Measurements from ENCODE around the gene LRRC26. TPM values are rescaled to one million over a fixed set of nuclear protein-coding genes. Genes with fewer than 3 reads are reported as not detected.
"Not testable (repeated sequence)": the region's sequence is repeated elsewhere in the genome, so short reads cannot be mapped to it uniquely, and the experiment has no call there.

Gene LRRC26
- total RNA-seq, 1 experiment from 2014 or later = 0.40 TPM

- H3K9ac ChIP-seq (ENCODE audit: low read length) = no peak overlapping the region
- H3K27me3 ChIP-seq (ENCODE audit: low read length) = peaks cover 10% of the 10 kb centered on the region; the same call in 1 of the 2 replicates
- no peaks in the 10 kb centered on the region for H3K4me1 ChIP-seq (ENCODE audit: insufficient read depth, low read length)
- ChIA-PET POLR2A (ENCODE audit: unreplicated experiment) (no interaction called here), CTCF (no interaction called here)
- BruUV-seq (replicated peaks) = no TSS peak
- no peaks in the 10 kb centered on the region for H3K9me2 ChIP-seq (replicated peaks; ENCODE audit: low read length)
- no peak overlapping the region for H2AFZ ChIP-seq (ENCODE audit: low read length)
- H3K27ac ChIP-seq (ENCODE audit: low read length) = no peak overlapping the region
- H3K9me3 ChIP-seq (ENCODE audit: low read length) = no peaks in the 10 kb centered on the region
- DNase-seq (no peak), ATAC-seq (no peak)
- H3K4me3 ChIP-seq (ENCODE audit: low read length) = no peak overlapping the region
- intact Hi-C loops (cut with micrococcal nuclease) = no loop called here
- TF ChIP-seq EZH2phosphoT487 (IDR thresholded peaks at IDR 0.05; ENCODE audit: borderline replicate concordance, low read length) (no peak), EZH2 (IDR thresholded peaks at IDR 0.05; ENCODE audit: low read length, unreplicated experiment) (no peak)
- TF ChIP-seq, protein P1, sequence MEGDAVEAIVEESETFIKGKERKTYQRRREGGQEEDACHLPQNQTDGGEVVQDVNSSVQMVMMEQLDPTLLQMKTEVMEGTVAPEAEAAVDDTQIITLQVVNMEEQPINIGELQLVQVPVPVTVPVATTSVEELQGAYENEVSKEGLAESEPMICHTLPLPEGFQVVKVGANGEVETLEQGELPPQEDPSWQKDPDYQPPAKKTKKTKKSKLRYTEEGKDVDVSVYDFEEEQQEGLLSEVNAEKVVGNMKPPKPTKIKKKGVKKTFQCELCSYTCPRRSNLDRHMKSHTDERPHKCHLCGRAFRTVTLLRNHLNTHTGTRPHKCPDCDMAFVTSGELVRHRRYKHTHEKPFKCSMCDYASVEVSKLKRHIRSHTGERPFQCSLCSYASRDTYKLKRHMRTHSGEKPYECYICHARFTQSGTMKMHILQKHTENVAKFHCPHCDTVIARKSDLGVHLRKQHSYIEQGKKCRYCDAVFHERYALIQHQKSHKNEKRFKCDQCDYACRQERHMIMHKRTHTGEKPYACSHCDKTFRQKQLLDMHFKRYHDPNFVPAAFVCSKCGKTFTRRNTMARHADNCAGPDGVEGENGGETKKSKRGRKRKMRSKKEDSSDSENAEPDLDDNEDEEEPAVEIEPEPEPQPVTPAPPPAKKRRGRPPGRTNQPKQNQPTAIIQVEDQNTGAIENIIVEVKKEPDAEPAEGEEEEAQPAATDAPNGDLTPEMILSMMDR (conservative IDR thresholded peaks at IDR 0.05; ENCODE audit: low read depth, low read length) = no peak
- no peaks in the 10 kb centered on the region for H3K79me2 ChIP-seq (ENCODE audit: low read length)
- no peak overlapping the region for H3K4me2 ChIP-seq (ENCODE audit: low read length)
- no peaks in the 10 kb centered on the region for H3F3A ChIP-seq (ENCODE audit: low read length, unreplicated experiment)
- H3K36me3 ChIP-seq (ENCODE audit: low read depth, low read length) = no peaks in the 10 kb centered on the region
- no peaks in the 10 kb centered on the region for H4K20me1 ChIP-seq (ENCODE audit: low read length)
Observed at GRCh38 chr9:137136881-137137607, 32.8 kb downstream of the LRRC26 start.

GRCh38 chr9:137136261-137136880, 33.5 kb downstream of the LRRC26 start:
- Histone ChIP-seq H3K9me3 (ENCODE audit: low read length) (no peaks in the 10 kb centered on the region), H3K27me3 (ENCODE audit: low read length) (peaks cover 10% of the 10 kb centered on the region; the same call in 1 of the 2 replicates), H3K4me1 (ENCODE audit: insufficient read depth, low read length) (no peaks in the 10 kb centered on the region), H4K20me1 (ENCODE audit: low read length) (no peaks in the 10 kb centered on the region), H3K27ac (ENCODE audit: low read length) (no peak overlapping the region), H3K4me2 (ENCODE audit: low read length) (peak overlapping the region; percentile 20), H2AFZ (ENCODE audit: low read length) (peak overlapping the region; percentile 36; the same call in 1 of the 2 replicates), H3K9ac (ENCODE audit: low read length) (no peak overlapping the region), H3F3A (ENCODE audit: low read length, unreplicated experiment) (no peaks in the 10 kb centered on the region), H3K79me2 (ENCODE audit: low read length) (no peaks in the 10 kb centered on the region), H3K4me3 (ENCODE audit: low read length) (no peak overlapping the region), H3K36me3 (ENCODE audit: low read depth, low read length) (no peaks in the 10 kb centered on the region), H3K9me2 (replicated peaks; ENCODE audit: low read length) (no peaks in the 10 kb centered on the region)
- DNase-seq = no peak
- BruUV-seq (replicated peaks) = no TSS peak
- TF ChIP-seq, protein P1 (conservative IDR thresholded peaks at IDR 0.05; ENCODE audit: low read depth, low read length) = no peak
- TF ChIP-seq EZH2phosphoT487 (IDR thresholded peaks at IDR 0.05; ENCODE audit: borderline replicate concordance, low read length) (no peak), EZH2 (IDR thresholded peaks at IDR 0.05; ENCODE audit: low read length, unreplicated experiment) (no peak)
- ChIA-PET CTCF (no interaction called here), POLR2A (ENCODE audit: unreplicated experiment) (no interaction called here)
- peak; percentile 60 for ATAC-seq
- intact Hi-C loops (cut with micrococcal nuclease) = no loop called here

- H3F3A ChIP-seq (ENCODE audit: low read length, unreplicated experiment); DNase-seq; H3K9me2 ChIP-seq (replicated peaks; ENCODE audit: low read length); POLR2A ChIA-PET (ENCODE audit: unreplicated experiment); H3K9me3 ChIP-seq (ENCODE audit: low read length); intact Hi-C loops (cut with micrococcal nuclease); H3K27ac ChIP-seq (ENCODE audit: low read length); H3K4me1 ChIP-seq (ENCODE audit: insufficient read depth, low read length); H3K9ac ChIP-seq (ENCODE audit: low read length); H2AFZ ChIP-seq (ENCODE audit: low read length); H3K4me3 ChIP-seq (ENCODE audit: low read length); H3K79me2 ChIP-seq (ENCODE audit: low read length); H3K36me3 ChIP-seq (ENCODE audit: low read depth, low read length); ATAC-seq; H3K4me2 ChIP-seq (ENCODE audit: low read length); H4K20me1 ChIP-seq (ENCODE audit: low read length); BruUV-seq (replicated peaks): not testable (repeated sequence)
- CTCF ChIA-PET = interaction anchor here (0.7 kb wide), 1 partner anchor 49 kb away, joined by 6 read pairs; no protein-coding TSS in a partner anchor
- H3K27me3 ChIP-seq (ENCODE audit: low read length) = peaks cover 10% of the 10 kb centered on the region; the same call in 1 of the 2 replicates
Observed at GRCh38 chr9:137135154-137135553, 34.7 kb downstream of the LRRC26 start.

Measured in PC-3 (cell line).